ENCODE results near the gene GIT2.

Gene GIT2

GRCh38 chr12:109888179-109889020 is 107.8 kb downstream of the GIT2 start:
- DNase-seq, result peak; percentile 92

GRCh38 chr12:109885616-109886015 is 110.6 kb downstream of the GIT2 start:
- DNase-seq, result no peak

- no peak for DNase-seq
These were observed 112.7 kb downstream of the GIT2 start for GRCh38 chr12:109883461-109883860.

GRCh38 chr12:109881752-109882151 is 114.4 kb downstream of the GIT2 start:
- no peak for DNase-seq

GRCh38 chr12:109880938-109881337 is 115.2 kb downstream of the GIT2 start:
- no peak for DNase-seq

GRCh38 chr12:109880043-109880931 is 115.9 kb downstream of the GIT2 start, which contains the start of gene GLTP:
Gene GLTP, minus strand, starts transcription at chr12:109880541. Its CDS starts 167 bp downstream, at chr12:109880374.
- peak; percentile 81 for DNase-seq
